CD4-positive, alpha-beta memory T cell (primary cell): ENCODE measurements around the gene KATNBL1. TPM values are rescaled to one million over a fixed set of nuclear protein-coding genes. Genes with fewer than 3 reads are reported as not detected.
"Not testable (repeated sequence)": the region's sequence is repeated elsewhere in the genome, so short reads cannot be mapped to it uniquely, and the experiment has no call there.

ENCODE experiments used
- CTCF ChIA-PET: fragments of 350-600 bp; sonication (Branson Sonifier 250); formaldehyde crosslinking; loops from one replicate; lab custom pipeline; 2021; ENCODE audit warnings: inconsistent platforms; ENCODE audit not compliant: partially characterized antibody; lab: Charles Lee
- POLR2A ChIA-PET: fragments of 350-600 bp; sonication (Branson Sonifier 250); formaldehyde crosslinking; loops from one replicate; lab custom pipeline; 2021; ENCODE audit not compliant: partially characterized antibody; lab: Charles Lee
- DNase-seq, 5 donors: peaks; one replicate each; pipeline versions ENCODE4 v3.0.0 to v3.0.0-alpha.2; 2020 to 2022; ENCODE audit warnings: mixed read lengths in 1 of 5
- H3K27ac ChIP-seq: one replicate; pipeline ENCODE4 v1.7.0; 2013; ENCODE audit warnings: low read depth, low read length
- H3K27me3 ChIP-seq: 2 replicates; pipeline ENCODE4 v1.7.0; 2013; ENCODE audit warnings: mild to moderate bottlenecking, low read length, moderate library complexity; ENCODE audit not compliant: insufficient read depth
- H3K36me3 ChIP-seq: 2 replicates; pipeline ENCODE4 v1.7.0; 2013; ENCODE audit warnings: mild to moderate bottlenecking, low read length, moderate library complexity; ENCODE audit not compliant: insufficient read depth
- H3K4me1 ChIP-seq: 2 replicates; pipeline ENCODE4 v1.7.0; 2013; ENCODE audit warnings: mild to moderate bottlenecking, low read length, moderate library complexity; ENCODE audit not compliant: insufficient read depth
- H3K4me3 ChIP-seq, 2 donors: one replicate each; pipeline ENCODE4 v1.7.0; 2013; ENCODE audit warnings: low read length in 2 of 2, mild to moderate bottlenecking in 1 of 2
- H3K9me3 ChIP-seq, 2 donors: one replicate each; pipeline ENCODE4 v1.7.0; 2013; ENCODE audit warnings: low read length in 2 of 2, control low read depth in 1 of 2; ENCODE audit not compliant: control insufficient read depth in 1 of 2
- H3K27ac Mint-ChIP-seq, 7 donors: one replicate each; pipeline ENCODE4 v1.8.0; 2020 to 2021; ENCODE audit warnings: mixed read lengths in 7 of 7, mild to moderate bottlenecking in 6 of 7, inconsistent platforms in 3 of 7, moderate library complexity in 3 of 7
- H3K27me3 Mint-ChIP-seq, 2 donors: one replicate each; pipeline ENCODE4 v1.8.0; 2020 to 2021; ENCODE audit warnings: mixed read lengths in 2 of 2
- H3K36me3 Mint-ChIP-seq, 2 donors: one replicate each; pipeline ENCODE4 v1.8.0; 2020 to 2021; ENCODE audit warnings: mixed read lengths in 2 of 2, inconsistent platforms in 1 of 2, mild to moderate bottlenecking in 1 of 2
- H3K4me1 Mint-ChIP-seq, 4 donors: one replicate each; pipeline ENCODE4 v1.8.0; 2020 to 2021; ENCODE audit warnings: mixed read lengths in 4 of 4, mild to moderate bottlenecking in 1 of 4
- H3K4me3 Mint-ChIP-seq, 8 donors: one replicate each; pipeline ENCODE4 v1.8.0; 2020 to 2021; ENCODE audit warnings: mixed read lengths in 8 of 8, mild to moderate bottlenecking in 7 of 8, moderate library complexity in 6 of 8, inconsistent platforms in 3 of 8
- H3K9me3 Mint-ChIP-seq, 8 donors: one replicate each; pipeline ENCODE4 v1.8.0; 2020 to 2021; ENCODE audit warnings: mixed read lengths in 8 of 8, mild to moderate bottlenecking in 5 of 8, inconsistent platforms in 3 of 8, moderate library complexity in 1 of 8
- intact Hi-C: fragments of 100-400 bp; cut with micrococcal nuclease; formaldehyde crosslinking; loops from one replicate; pipeline ENCODE4 v1.15.1; 2023
- polyA plus RNA-seq, 2 donors: library from polyadenylated mRNA; unstranded; fragments of 300-500 nt; fragmentation: Illumina TruSeq; gene quantifications; one replicate each; pipeline ENCODE4 v1.2.3, GENCODE V29; 2021
- total RNA-seq, 2 experiments: library from RNA; stranded (reverse); gene quantifications; one replicate each; pipeline ENCODE4 v1.2.3, GENCODE V29; 2021

KATNBL1 gene
- total and polyA plus RNA-seq, 4 experiments from 2014 or later = 34.7 to 45.8 (median 37.1) TPM

GRCh38 chr15:34165987-34166573, 43.8 kb downstream of the KATNBL1 start:
- peaks cover 47 to 48% of the 10 kb centered on the region in 2 donors for H3K36me3 Mint-ChIP-seq
- H3K27ac Mint-ChIP-seq, H3K4me3 Mint-ChIP-seq, H3K9me3 ChIP-seq, intact Hi-C loops, POLR2A ChIA-PET, DNase-seq, H3K4me3 ChIP-seq, CTCF ChIA-PET, H3K27me3 Mint-ChIP-seq, H3K4me1 ChIP-seq, H3K27ac ChIP-seq, H3K27me3 ChIP-seq, H3K36me3 ChIP-seq: not testable (repeated sequence)
- peaks cover 6 to 36% (median 27%) of the 10 kb centered on the region in 4 donors for H3K4me1 Mint-ChIP-seq
- peaks cover 6 to 36% (median 17%) of the 10 kb centered on the region in 8 donors for H3K9me3 Mint-ChIP-seq

GRCh38 chr15:34161329-34161963, 48.5 kb downstream of the KATNBL1 start:
- no peak overlapping the region for H3K4me3 Mint-ChIP-seq

GRCh38 chr15:34160735-34161134, 49.2 kb downstream of the KATNBL1 start:
- Mint-ChIP-seq H3K4me3 (no peak overlapping the region), H3K4me1 (peaks cover 0 to 6% (median 2%) of the 10 kb centered on the region in 4 donors), H3K36me3 (peaks cover 73 to 89% of the 10 kb centered on the region in 2 donors), H3K27me3 (no peaks in the 10 kb centered on the region), H3K27ac (no peak overlapping the region), H3K9me3 (peaks cover 3 to 48% (median 23%) of the 10 kb centered on the region in 8 donors)
- POLR2A ChIA-PET = no interaction called here
- Histone ChIP-seq H3K36me3 (peaks cover 8% of the 10 kb centered on the region), H3K9me3 (no peaks in the 10 kb centered on the region), H3K27me3 (no peaks in the 10 kb centered on the region), H3K4me1 (no peaks in the 10 kb centered on the region), H3K27ac (no peak overlapping the region), H3K4me3 (no peak overlapping the region)
- DNase-seq = no peak
- intact Hi-C loops = no loop called here
- CTCF ChIA-PET = interaction anchor here (1.3 kb wide), 1 partner anchor 17 kb away, joined by 3 read pairs; no protein-coding TSS in a partner anchor

More at GRCh38 chr15:34161329-34161963, 48.5 kb downstream of the KATNBL1 start:
- Mint-ChIP-seq H3K9me3 (peaks cover 3 to 41% (median 19%) of the 10 kb centered on the region in 8 donors), H3K27ac (peak overlapping the region in 3 of 7 donors; percentile 69 to 73 (median 72)), H3K27me3 (no peaks in the 10 kb centered on the region), H3K4me1 (peaks cover 0 to 6% (median 2%) of the 10 kb centered on the region in 4 donors), H3K36me3 (peaks cover 66 to 81% of the 10 kb centered on the region in 2 donors)
- Histone ChIP-seq H3K4me3 (no peak overlapping the region), H3K36me3 (peaks cover 8% of the 10 kb centered on the region), H3K27me3 (no peaks in the 10 kb centered on the region), H3K27ac (no peak overlapping the region), H3K9me3 (no peaks in the 10 kb centered on the region), H3K4me1 (no peaks in the 10 kb centered on the region)
- CTCF ChIA-PET = no interaction called here
- DNase-seq = no peak
- POLR2A ChIA-PET = no interaction called here
- intact Hi-C loops = no loop called here

- no peaks in the 10 kb centered on the region for H3K4me1 Mint-ChIP-seq
- H3K36me3 Mint-ChIP-seq = peaks cover 82 to 93% of the 10 kb centered on the region in 2 donors
- CTCF ChIA-PET = no interaction called here
- intact Hi-C loops = no loop called here
- H3K27me3 ChIP-seq = no peaks in the 10 kb centered on the region
- no peak for DNase-seq
- peaks cover 0 to 14% of the 10 kb centered on the region in 2 donors for H3K9me3 ChIP-seq
- no peaks in the 10 kb centered on the region for H3K27me3 Mint-ChIP-seq
- POLR2A ChIA-PET = no interaction called here
- H3K9me3 Mint-ChIP-seq = peaks cover 3 to 64% (median 35%) of the 10 kb centered on the region in 8 donors
- no peak overlapping the region for H3K4me3 Mint-ChIP-seq
- H3K36me3 ChIP-seq = peaks cover 8% of the 10 kb centered on the region
- no peak overlapping the region for H3K27ac Mint-ChIP-seq
- no peak overlapping the region for H3K27ac ChIP-seq
- H3K4me3 ChIP-seq = no peak overlapping the region
- no peaks in the 10 kb centered on the region for H3K4me1 ChIP-seq
Observed at GRCh38 chr15:34158355-34158754, 51.5 kb downstream of the KATNBL1 start.

- Histone ChIP-seq H3K4me1 (no peaks in the 10 kb centered on the region), H3K9me3 (peaks cover 0 to 14% of the 10 kb centered on the region in 2 donors), H3K4me3 (no peak overlapping the region), H3K27ac (no peak overlapping the region), H3K27me3 (no peaks in the 10 kb centered on the region), H3K36me3 (no peaks in the 10 kb centered on the region)
- Mint-ChIP-seq H3K4me1 (no peaks in the 10 kb centered on the region), H3K4me3 (no peak overlapping the region), H3K27me3 (no peaks in the 10 kb centered on the region), H3K27ac (no peak overlapping the region), H3K9me3 (peaks cover 0 to 49% (median 27%) of the 10 kb centered on the region in 8 donors), H3K36me3 (peaks cover 82% of the 10 kb centered on the region in 2 donors)
- intact Hi-C loops = loop anchor here (2.0 kb wide), 1 partner anchor 17 kb away; no protein-coding TSS in a partner anchor
- CTCF ChIA-PET = no interaction called here
- DNase-seq = no peak
- POLR2A ChIA-PET = interaction anchor here (1.1 kb wide), 1 partner anchor 42 kb away, joined by 3 read pairs; no protein-coding TSS in a partner anchor
Observed at GRCh38 chr15:34155859-34156258, 54.0 kb downstream of the KATNBL1 start.

- no peak overlapping the region for H3K27ac ChIP-seq
- POLR2A ChIA-PET = no interaction called here
Observed at GRCh38 chr15:34154725-34155204, 55.1 kb downstream of the KATNBL1 start.

More at GRCh38 chr15:34154725-34155204, 55.1 kb downstream of the KATNBL1 start:
- Mint-ChIP-seq H3K4me1 (no peaks in the 10 kb centered on the region), H3K27me3 (no peaks in the 10 kb centered on the region), H3K27ac (peak overlapping the region in 2 of 7 donors; percentile 32 to 48), H3K36me3 (peaks cover 81% of the 10 kb centered on the region in 2 donors), H3K4me3 (no peak overlapping the region), H3K9me3 (peaks cover 0 to 42% (median 20%) of the 10 kb centered on the region in 8 donors)
- CTCF ChIA-PET = interaction anchor here (2.0 kb wide), 1 partner anchor 55 kb away, joined by 6 read pairs; the partner anchor contains the start of gene KATNBL1
- Histone ChIP-seq H3K9me3 (peaks cover 0 to 14% of the 10 kb centered on the region in 2 donors), H3K4me1 (no peaks in the 10 kb centered on the region), H3K4me3 (no peak overlapping the region), H3K27me3 (no peaks in the 10 kb centered on the region), H3K36me3 (peaks cover 2% of the 10 kb centered on the region)
- intact Hi-C loops = loop anchor here (2.0 kb wide), 1 partner anchor 18 kb away; no protein-coding TSS in a partner anchor
- no peak for DNase-seq
